GM19238 (cell line): ENCODE data around the gene MEG3.

Experiments
- DNase-seq: peaks from one replicate; pipeline ENCODE4 v3.0.0; 2011; ENCODE audit warnings: low spot score; ENCODE audit not compliant: insufficient read length

Gene MEG3

DNA sequence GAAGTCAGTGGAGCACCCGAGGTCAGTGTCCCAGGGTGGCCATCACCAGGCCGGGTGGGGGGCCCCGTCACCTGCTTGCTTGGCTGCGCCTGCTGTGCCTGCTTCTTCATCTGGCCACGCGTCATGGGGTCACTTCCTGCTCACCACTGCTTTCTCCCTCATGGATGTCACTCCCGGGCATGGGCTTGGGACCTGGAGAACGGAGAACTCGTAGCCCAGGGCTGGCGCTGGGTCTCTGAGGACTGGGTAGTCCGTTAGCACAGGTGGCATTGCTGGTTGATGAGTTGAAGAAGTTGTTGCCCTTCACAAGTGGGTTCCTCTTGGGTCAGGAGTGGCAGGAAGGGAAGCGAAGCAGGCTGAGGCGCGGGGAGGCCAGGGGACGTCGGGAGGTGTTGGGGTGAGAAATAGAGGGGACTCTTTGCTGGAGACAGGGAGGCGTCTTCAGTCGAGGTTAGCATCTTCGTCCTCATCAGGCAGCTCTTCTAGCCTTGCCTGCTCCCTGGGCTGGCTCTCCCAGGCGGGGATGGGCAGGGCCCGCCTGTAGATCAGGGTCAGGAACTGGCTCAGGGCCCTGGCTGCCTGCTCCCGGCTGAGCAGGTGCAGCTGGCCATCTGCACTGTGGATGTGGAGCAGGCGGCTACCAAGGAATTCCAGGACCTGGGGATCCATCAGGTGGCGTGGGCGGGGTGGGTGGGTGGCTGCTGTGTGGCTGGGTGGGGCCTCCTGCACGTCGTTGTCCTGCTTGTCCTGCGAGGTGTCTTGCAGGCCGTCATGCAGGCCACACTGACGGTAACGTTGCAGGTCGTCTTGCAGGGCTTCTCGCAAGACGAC lies 54.6 kb downstream of the MEG3 start:
- no peak for DNase-seq

DNA sequence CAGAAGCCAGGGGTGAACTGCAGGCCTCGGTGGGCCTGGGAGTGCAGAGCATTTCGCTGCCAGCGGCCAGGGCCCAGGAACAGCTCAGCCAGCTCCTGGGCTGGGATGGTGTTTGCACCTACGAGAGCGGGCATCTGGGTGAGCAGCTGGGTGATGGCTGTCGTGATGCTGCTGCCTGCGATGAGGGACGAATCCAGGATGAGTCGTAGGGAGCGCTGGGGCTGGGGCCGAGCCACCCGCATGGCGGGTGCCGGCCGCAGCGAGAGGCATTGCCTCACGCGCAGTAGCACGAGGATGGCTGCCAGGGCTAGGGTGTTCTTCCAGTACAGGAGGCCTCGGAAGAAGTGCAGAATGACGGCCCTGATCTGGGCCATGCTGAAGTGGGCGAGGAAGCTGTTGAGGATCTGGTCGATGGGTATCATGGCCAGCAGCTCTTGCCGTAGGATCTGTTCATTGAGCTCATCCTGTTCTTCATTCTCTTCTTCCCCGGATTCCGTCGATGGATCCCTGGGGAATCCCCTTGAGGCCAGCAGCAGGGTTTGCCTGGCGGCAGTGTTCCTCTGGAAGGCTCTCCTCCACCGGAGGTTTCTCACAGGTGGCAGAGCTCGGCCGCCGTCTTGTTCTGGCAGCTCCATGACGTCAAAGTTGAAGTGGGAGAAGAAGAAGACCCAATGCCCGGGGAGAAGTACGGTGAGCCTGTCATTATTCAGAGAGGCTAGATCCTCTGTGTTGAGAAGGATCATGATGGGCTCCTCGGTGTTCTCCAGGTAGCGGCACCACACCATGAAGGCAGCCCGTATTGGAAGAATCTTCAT lies 55.5 kb downstream of the MEG3 start:
- DNase-seq = no peak

DNA sequence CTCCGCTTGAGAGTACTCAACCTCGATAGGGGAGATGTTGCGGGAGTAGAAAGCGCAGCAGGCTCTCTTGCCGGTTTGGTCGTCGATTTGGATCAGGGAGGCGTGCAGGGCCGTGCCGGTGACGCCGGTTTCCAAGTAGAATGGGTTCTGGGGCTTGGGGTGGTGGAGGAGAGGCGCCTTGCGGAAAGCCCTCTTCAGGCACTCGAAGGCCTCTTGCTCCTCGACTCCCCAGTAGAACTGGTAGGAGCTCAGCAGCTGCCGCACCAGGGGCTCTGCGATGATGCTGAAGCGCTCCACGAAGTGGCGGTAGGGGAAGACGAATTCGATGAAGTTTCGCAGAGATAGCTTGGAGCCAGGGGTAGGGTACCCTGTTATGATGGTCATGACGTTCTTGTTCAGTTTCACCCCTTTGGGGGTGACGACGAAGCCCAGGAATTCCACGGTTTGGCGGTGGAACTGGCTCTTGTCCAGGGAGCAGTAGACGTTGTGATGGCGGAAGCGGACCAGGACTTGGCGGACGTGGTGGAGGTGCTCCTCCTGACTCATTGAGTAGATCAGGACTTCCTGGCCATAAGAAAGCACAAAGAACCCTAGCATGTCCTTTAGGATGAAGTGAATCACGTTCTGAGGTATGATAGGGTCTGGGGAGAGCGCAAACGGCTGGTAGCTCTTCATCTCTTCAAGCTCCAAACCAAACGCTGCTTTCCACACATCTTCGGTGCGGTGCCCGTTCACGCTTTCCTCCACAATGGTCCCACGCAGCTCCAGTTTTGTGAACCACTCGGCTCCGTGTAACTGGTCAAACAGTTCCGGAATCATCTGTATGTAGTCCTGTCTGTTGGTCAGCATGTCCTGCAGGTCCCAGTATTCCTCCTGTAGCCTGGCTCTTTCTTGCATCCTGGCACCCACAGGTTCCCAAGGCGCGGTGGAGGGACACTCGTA lies 56.4 kb downstream of the MEG3 start:
- DNase-seq = no peak

DNA sequence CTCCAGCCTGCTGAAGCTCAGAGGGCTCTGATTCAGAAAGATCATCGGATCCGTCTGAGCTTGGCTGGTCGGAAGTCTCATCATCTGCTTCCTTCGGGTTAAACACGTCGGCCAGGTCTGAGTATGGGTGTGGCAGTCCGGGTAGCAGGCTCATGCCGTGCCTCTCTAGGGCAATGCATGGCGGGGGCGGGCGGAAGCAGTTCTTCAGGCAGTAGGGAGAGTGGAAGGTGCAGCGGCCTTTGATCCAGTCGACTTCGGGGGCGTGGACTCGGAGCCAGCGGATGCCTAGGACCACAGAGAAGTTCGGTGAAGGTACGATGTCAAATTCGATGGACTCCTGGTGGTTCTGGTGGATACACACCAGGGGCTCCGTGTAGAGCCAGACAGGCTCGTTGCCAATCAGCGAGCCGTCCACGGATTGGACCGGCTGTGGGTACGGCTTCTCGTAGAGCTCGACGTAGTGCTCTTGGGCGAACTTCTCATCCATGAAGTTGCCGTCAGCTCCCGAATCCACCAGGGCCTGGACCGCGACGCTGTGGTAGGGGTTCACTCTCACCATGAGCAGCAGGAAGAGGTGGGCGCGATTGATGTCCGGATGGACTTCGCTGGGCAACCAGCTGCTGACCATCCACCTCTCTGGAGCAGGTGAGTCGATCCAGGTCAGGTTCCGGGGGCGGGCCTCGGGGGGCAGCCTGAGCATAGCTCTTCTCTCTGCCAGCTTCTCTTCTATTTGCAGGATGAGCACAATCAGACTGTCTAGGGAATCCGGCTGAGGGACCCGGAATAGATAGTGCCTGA lies 57.3 kb downstream of the MEG3 start:
- no peak for DNase-seq

DNA sequence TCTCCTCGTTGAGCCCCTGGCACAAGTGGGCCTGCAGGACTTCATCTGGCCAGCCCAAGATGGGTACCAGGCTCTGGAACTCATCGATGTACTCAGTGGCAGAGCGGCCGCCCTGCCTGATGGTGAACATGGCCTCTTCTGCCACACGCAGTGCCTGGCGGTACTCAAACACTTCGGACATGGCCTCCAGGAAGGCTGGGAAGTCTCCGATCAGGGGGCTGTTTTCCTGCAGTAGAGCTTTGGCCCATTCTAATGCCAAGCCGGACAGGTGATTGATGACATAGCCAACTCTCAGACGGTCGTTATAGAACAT lies 57.8 kb downstream of the MEG3 start:
- no peak for DNase-seq

DNA sequence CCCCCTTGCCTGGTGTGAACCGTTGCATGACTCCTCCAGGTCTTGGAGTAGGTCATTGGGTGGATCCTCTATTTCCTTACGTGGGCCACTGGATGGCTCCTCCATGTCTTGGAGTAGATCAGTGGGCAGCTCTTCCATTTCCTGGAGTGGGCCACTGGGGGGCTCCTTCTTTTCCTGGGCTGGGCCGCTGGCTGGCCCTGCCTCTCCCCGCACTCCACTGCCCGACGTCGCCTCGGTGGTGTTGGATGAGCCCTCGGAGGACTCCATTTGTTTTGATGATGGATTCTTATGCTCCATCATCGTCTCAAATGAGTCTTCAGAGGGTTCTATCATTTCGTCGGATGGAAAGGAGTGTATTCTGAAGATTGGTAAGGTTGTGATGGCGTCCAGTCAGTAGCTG lies 58.5 kb downstream of the MEG3 start:
- DNase-seq = no peak

DNA sequence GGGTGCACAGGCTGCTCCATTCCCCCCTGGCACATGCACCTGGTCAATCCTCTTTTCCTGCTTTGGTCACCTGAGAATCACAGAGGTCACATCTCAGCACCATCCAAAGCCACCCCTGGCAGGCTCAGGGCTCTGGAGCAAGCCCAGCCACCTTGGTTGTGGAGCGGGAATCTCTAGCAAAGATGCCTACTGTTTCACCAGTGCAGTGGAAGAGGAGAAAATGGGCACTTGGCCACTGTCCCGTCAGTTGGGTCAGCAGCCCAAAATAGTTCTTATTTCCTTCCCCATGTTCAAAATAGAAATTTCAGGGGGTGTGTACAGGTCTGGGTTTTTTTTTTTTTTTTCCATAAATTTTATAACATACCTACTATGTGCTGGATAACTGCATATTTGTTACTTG lies 59.3 kb downstream of the MEG3 start:
- DNase-seq = no peak

DNA sequence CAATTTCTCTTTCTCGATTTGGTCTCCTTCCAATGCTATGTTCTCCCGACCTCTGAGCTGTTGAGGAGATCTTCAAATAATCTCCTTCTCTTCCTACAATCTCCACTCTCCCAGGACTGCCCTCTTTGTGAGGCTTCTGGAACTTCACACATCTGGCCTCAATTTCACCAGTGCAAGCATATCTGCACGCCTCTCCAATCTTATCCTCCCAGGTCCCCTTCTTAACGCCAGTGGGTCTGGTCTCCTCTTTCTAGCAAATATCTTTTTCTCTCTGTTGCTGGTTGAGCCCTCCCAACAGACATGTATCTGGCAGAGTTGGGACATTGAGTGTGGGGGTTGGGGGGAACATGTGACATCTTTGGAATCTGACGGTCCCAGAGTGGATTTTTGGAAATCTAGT lies 59.7 kb downstream of the MEG3 start:
- no peak for DNase-seq

DNA sequence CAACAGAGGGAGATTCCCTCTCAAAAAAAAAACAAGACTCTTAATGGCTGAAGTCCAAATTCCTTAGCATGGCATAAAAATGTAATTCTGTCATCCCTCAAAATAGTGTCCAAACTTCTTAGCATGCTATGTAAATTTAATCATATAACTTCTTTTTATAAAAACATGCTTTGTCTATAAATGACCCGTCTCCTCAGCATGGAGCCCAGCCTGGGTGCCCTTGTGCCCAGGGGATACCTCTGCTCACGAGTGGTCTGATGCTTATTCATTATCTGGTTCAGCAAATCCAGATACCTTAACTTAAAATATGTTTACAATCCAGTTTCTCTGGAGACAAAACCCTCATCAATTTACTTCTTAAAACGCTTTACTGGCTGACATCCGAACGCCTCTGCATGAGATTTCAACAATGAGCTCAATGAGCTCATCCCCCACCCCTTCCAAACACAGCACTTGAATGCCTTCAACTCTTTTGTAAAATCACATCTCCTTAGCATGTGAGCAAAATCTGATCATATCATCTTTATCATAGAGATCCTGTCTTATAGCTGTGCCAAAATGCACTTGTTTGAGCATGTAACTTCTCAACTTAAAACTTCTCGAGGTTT lies 61.9 kb downstream of the MEG3 start:
- no peak for DNase-seq

DNA sequence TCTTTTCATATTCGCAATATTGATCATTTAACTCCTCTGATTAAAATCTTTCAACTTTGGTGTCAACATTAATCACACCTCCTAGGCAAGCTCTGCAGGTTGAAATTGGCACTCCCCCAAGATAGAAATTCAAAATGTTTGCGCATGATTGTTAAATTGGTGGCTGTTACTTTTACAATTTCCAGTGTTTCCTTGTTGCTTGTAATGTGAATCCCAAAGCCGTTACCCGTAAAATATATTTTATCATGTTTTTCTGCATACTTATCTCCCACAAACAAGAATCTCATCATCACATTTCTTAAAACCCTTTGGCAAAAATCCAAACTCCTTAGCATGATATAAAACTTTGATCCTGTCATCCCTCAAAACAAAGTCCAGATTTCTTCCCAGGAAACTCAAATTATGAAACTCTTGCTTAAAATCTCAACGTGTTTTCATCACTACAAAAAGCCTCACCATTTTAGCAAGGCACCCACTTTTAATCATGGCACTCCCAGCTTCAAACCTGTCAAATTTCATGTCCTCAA lies 62.9 kb downstream of the MEG3 start:
- no peak for DNase-seq

DNA sequence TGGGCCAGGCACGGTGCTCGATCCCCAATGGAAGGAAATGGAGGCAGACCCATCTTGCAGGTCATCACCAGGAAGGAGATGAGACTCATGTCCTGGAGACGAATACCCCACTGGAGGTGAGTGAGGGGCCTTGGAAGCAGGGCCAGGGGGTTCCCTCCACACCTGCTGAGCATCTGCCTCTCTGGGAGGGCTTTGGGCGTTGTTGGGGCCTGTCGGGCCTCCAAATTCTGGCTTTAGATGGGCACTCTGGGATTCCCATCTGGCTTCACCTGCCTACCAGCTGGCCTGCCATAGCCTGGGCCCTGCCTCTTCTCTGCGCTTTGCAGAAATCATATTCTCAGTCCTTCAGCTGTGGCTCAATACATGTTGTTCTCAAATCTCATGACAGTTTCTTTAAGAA lies 63.7 kb downstream of the MEG3 start:
- DNase-seq = no peak

DNA sequence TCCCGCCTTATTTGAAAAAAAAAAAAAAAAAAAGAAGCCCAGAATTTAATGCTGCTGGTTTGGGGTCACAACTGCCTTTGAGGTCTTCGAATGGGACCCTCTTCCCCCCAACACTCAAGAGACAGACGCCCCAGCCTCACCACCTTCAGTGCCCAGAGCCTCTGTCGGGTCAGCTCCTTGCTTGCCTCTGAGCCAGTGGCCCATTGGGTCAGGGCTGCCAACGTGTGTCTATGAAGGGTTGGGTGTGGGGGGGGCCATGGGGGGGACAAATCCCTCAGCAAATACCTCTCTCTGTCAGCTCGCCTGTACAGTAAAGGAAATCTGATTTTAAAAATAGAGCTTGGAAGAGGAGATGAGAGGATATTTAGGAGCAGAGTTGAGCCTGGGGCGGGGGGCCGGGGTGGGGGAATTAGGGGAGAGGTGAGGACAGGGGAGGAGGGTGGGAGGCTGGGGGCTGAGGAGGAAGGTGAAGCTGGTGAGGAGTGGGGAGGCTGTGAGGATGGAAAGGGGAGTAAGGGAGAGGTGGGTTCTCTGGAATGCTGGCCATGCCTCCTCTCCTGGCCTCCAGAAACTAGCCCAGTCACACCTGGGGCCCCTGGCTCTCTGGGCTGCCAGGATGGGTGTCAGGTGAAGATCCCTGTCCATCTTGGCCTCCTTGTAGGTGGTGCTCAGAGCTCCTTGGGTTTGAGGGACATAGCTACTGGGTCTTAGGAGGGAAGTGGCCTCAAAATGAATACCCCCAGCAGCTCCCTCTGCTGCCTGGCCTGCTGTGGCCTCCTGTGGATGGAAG lies 64.3 kb downstream of the MEG3 start:
- DNase-seq = no peak

DNA sequence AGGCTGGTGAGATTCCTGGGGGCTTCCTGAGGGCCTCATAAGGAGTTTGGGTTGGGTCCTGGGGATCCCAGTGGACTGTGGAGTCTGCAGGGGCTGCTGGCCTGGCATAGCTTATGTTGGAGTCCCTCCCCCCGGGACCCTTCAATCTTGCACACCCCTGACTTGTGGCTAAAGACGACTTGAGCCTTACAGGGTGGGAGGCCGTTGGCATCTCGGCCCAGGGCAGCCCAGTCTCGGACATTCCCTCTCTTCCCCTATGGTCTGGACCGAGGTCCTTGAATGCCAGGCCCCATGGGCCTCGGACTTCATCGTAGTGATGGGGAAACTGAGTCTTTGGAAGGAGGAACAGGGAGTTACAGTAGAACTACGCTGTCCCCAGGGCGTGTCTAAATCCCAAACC lies 65.1 kb downstream of the MEG3 start:
- DNase-seq = no peak

DNA sequence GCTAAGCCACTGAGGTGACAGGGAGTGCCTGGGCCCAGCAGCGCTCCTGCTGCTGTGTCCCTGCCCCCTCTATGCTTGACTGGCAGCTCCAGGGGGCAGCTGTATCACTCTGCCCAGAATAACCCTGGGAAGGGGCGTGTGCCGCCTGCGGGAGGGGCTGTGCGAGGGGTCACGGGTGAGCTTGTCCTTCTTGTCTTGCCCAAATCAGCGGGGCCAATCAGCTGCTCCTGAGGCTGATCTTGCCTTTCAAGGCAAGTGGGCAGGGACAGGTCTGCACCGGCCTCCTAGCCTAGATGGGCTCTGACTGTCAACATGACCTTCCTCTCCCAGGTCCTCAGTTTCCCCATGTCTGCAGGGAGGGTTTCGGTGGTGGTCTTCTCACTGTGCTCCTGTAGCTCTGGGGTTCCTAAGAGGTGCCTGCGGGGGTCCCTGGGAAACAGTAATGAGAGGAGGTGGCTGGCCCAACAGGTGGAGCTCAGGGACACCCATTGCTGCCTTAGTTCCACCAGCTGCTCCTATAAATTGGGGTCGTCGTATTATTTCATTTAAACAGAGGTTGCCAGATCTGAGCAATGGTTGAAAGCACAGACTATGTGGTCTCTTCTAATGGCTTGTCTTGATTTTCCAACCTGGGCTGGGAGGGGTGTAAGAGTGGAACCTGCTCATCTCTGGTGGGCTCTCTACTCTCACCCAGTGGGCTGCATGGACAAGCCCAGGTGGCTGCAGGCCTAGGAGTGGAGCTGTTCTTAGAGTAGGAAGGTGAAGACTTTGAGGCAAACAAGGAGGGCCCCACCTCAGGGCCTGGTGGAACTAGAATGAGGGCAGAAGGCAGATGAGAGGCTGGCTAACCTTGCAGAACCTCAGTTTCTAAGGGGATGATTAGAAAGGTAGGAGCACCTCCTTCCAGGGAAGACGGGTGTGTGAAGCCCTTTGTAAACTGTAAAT lies 65.9 kb downstream of the MEG3 start:
- no peak for DNase-seq

DNA sequence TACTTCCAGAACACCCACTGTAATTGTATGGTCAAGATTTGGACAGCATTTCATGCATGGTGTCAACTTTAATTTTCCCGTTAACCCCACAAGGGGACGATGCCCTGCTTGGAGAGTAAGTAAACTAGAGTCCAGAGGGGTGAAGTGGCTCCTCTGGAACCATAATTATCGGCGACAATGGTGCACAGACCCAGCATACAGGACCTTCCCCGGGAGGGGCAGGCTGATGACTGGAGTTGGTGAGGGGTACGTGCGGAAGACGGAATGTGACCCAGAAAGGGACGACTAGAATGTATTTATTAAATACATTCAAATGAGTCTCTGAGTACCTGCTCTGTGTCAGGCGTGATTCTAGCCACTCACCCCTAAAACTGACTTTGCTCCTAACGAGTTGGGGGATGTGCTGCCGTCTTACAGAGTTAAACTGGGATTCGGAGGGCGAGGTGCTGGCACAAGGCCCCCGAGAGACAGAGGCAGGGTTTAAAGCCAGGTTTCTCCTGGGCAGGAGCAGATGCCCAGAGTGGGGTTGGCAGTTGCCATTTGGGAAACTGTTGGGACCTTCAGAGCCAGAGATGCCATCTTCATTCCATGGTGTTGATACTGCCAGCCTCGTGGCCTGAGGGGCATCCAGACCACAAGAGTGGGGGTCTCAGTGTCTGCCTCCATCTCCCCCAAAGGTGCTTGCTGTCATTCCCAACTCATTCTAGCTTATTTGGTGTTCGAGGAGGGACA lies 66.7 kb downstream of the MEG3 start:
- DNase-seq = no peak

DNA sequence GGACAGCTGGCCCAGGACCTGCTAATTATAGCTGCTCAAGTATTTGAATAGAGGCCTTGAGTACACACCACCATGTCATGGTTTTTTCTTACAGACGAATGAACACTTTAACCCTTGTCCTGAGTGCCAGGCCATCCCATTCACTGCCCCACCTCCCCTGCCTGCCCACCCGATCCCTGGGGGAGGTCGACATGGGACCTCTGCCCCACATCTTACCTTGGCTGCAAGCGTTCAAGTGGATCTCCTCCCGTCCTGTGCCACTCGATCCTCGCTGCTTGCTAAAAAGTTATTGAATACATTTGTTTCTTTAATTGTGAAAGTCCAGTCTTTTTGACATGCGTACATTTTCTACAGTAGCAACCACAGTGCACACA lies 67.3 kb downstream of the MEG3 start:
- DNase-seq = no peak

DNA sequence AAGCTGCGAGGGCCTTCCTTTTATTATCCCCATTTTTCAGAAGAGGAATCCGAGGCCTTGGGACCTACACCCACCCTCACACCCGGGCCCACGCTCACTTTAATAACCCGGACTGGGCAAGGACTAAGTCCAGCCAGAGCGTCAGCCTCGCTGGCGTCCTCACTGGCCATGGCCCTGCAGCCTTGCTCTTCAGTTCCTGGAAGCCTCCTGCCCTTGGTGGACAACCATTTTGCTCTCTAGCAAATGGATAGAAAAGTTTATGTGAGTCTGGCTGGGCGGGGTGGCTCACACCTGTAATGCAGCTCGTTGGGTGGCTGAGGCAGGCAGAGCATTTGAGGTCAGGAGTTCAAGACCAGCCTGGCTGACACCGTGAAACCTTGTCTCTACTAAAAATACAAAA lies 67.8 kb downstream of the MEG3 start:
- no peak for DNase-seq

DNA sequence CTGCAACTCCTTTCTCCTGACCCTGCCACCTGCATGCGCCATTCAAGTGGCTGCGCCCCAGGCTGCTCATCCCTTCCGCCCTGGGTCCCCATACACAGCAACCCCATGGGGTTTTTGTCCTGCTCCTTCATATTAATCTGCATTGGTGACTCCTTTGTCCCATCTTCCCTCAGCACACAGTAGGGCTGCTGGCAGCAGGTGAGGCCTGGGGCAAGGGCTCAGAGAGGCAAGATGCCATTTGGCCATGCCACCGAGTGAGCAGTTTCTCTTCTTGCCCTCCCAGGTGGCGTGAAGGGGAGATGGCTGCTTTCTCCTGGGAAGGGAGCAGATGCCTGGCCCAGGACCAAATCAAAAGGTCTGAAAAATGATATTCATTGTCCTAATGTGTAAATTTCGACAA lies 68.5 kb downstream of the MEG3 start:
- no peak for DNase-seq
